KMS-11 (cell line): ENCODE measurements around the gene TM9SF3.

Experiments used
- H2AFZ ChIP-seq: fragments of 200-600 bp; sonication (generic); 2 replicates; pipeline ENCODE4 v1.6.1; 2016; ENCODE audit warnings: antibody characterized with exemption, mixed run types, low read depth
- H3K27ac ChIP-seq: fragments of 200-600 bp; sonication (generic); 2 replicates; pipeline ENCODE4 v1.6.1; 2016; ENCODE audit warnings: mild to moderate bottlenecking, mixed run types
- H3K27me3 ChIP-seq: fragments of 200-600 bp; sonication (generic); 2 replicates; pipeline ENCODE4 v1.6.1; 2017; ENCODE audit warnings: mild to moderate bottlenecking, low read depth, mixed run types, moderate library complexity; ENCODE audit not compliant: insufficient read depth
- H3K36me3 ChIP-seq: fragments of 200-600 bp; sonication (generic); 2 replicates; pipeline ENCODE4 v1.6.1; 2017; ENCODE audit warnings: mild to moderate bottlenecking, mixed run types; ENCODE audit not compliant: insufficient read depth
- H3K4me1 ChIP-seq: fragments of 200-600 bp; sonication (generic); 2 replicates; pipeline ENCODE4 v1.6.1; 2016; ENCODE audit warnings: mild to moderate bottlenecking, low read depth, mixed run types; ENCODE audit not compliant: poor library complexity, severe bottlenecking
- H3K4me2 ChIP-seq: fragments of 200-600 bp; sonication (generic); 2 replicates; pipeline ENCODE4 v1.7.0; 2016; ENCODE audit warnings: mild to moderate bottlenecking, mixed run types
- H3K4me3 ChIP-seq: fragments of 200-600 bp; sonication (generic); IDR thresholded peaks from 2 replicates; pipeline ENCODE4 v1.6.1; 2017; ENCODE audit warnings: low read depth, low read length, mixed read lengths; ENCODE audit not compliant: insufficient read depth
- H3K79me2 ChIP-seq: fragments of 200-600 bp; sonication (generic); 2 replicates; pipeline ENCODE4 v1.6.1; 2016; ENCODE audit warnings: low read depth, mixed run types; ENCODE audit not compliant: insufficient read depth
- H3K9ac ChIP-seq: fragments of 200-600 bp; sonication (generic); 2 replicates; pipeline ENCODE4 v1.6.1; 2016; ENCODE audit warnings: mild to moderate bottlenecking, mixed run types
- H4K20me1 ChIP-seq: fragments of 200-600 bp; sonication (generic); 2 replicates; pipeline ENCODE4 v1.6.1; 2016; ENCODE audit warnings: mild to moderate bottlenecking, mixed run types; ENCODE audit not compliant: insufficient read depth
- TF ChIP-seq, protein P1 (sequence below): fragments of 200-600 bp; sonication (generic); conservative IDR thresholded peaks from 2 replicates; pipeline ENCODE4 v1.6.1; 2017; ENCODE audit warnings: low read depth, mild to moderate bottlenecking, antibody characterized with exemption, low read length, moderate library complexity, mixed read lengths

The TM9SF3 gene

GRCh38 chr10:96517284-96517683 is 69.5 kb downstream of the TM9SF3 start:
- TF ChIP-seq, protein P1, sequence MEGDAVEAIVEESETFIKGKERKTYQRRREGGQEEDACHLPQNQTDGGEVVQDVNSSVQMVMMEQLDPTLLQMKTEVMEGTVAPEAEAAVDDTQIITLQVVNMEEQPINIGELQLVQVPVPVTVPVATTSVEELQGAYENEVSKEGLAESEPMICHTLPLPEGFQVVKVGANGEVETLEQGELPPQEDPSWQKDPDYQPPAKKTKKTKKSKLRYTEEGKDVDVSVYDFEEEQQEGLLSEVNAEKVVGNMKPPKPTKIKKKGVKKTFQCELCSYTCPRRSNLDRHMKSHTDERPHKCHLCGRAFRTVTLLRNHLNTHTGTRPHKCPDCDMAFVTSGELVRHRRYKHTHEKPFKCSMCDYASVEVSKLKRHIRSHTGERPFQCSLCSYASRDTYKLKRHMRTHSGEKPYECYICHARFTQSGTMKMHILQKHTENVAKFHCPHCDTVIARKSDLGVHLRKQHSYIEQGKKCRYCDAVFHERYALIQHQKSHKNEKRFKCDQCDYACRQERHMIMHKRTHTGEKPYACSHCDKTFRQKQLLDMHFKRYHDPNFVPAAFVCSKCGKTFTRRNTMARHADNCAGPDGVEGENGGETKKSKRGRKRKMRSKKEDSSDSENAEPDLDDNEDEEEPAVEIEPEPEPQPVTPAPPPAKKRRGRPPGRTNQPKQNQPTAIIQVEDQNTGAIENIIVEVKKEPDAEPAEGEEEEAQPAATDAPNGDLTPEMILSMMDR = no peak
- H4K20me1 ChIP-seq = no peaks in the 10 kb centered on the region
- peaks cover 9% of the 10 kb centered on the region for H3K4me1 ChIP-seq
- no peak overlapping the region for H3K27ac ChIP-seq
- H3K4me3 ChIP-seq = no peak overlapping the region
- no peak overlapping the region for H3K4me2 ChIP-seq
- no peaks in the 10 kb centered on the region for H3K27me3 ChIP-seq
- H3K36me3 ChIP-seq = no peaks in the 10 kb centered on the region
- H3K9ac ChIP-seq = no peak overlapping the region
- no peaks in the 10 kb centered on the region for H3K79me2 ChIP-seq
- H2AFZ ChIP-seq = no peak overlapping the region

GRCh38 chr10:96516337-96516736 is 70.5 kb downstream of the TM9SF3 start:
- H4K20me1 ChIP-seq = no peaks in the 10 kb centered on the region
- H3K9ac ChIP-seq = no peak overlapping the region
- no peaks in the 10 kb centered on the region for H3K36me3 ChIP-seq
- no peak overlapping the region for H2AFZ ChIP-seq
- no peaks in the 10 kb centered on the region for H3K79me2 ChIP-seq
- H3K27ac ChIP-seq = no peak overlapping the region
- peaks cover 9% of the 10 kb centered on the region for H3K4me1 ChIP-seq
- TF ChIP-seq, protein P1 = no peak
- H3K27me3 ChIP-seq = no peaks in the 10 kb centered on the region
- no peak overlapping the region for H3K4me3 ChIP-seq
- no peak overlapping the region for H3K4me2 ChIP-seq

GRCh38 chr10:96513698-96514561 is 72.9 kb downstream of the TM9SF3 start, which contains the start of gene TLL2:
Gene TLL2 (minus strand): TSS chr10:96513926. CDS start chr10:96513685, 241 bp downstream.
- no peaks in the 10 kb centered on the region for H4K20me1 ChIP-seq
- H3K79me2 ChIP-seq = no peaks in the 10 kb centered on the region
- H3K9ac ChIP-seq = peak within 1 kb of the TSS; percentile 40; the same call in 1 of the 2 replicates
- no peaks in the 10 kb centered on the region for H3K36me3 ChIP-seq
- peak within 1 kb of the TSS; percentile 56 for H2AFZ ChIP-seq
- no peak within 1 kb of the TSS for H3K4me3 ChIP-seq
- H3K4me1 ChIP-seq = peaks cover 9% of the 10 kb centered on the region
- no peaks in the 10 kb centered on the region for H3K27me3 ChIP-seq
- peak within 1 kb of the TSS; percentile 33; the same call in 1 of the 2 replicates for H3K27ac ChIP-seq
- H3K4me2 ChIP-seq = peak within 1 kb of the TSS; percentile 74
- TF ChIP-seq, protein P1 = peak; percentile 32; the same call in 1 of the 2 replicates

- Histone ChIP-seq H3K79me2 (no peaks in the 10 kb centered on the region), H3K4me1 (peaks cover 9% of the 10 kb centered on the region), H2AFZ (peak overlapping the region; percentile 56), H3K27ac (peak overlapping the region; percentile 33; the same call in 1 of the 2 replicates), H4K20me1 (no peaks in the 10 kb centered on the region), H3K4me3 (no peak overlapping the region), H3K4me2 (peak overlapping the region; percentile 74), H3K9ac (peak overlapping the region; percentile 40; the same call in 1 of the 2 replicates), H3K27me3 (no peaks in the 10 kb centered on the region), H3K36me3 (no peaks in the 10 kb centered on the region)
- TF ChIP-seq, protein P1 = no peak; the same call in 1 of the 2 replicates
These were observed 73.5 kb downstream of the TM9SF3 start for GRCh38 chr10:96513305-96513697.
